HL-60 (cell line): Measurements from ENCODE around the gene KLK11.

ENCODE experiments used
- DNase-seq, 2 experiments: peaks; one replicate each; pipeline ENCODE4 v3.0.0-alpha.2; 2010 to 2020; ENCODE audit warnings: low read depth in 1 of 2, low spot score in 1 of 2
- H3K27ac ChIP-seq: fragments of 250-450 bp; sonication (Bioruptor Pico); replicated peaks from 2 replicates; pipeline ENCODE4 v1.5.1; 2020; ENCODE audit warnings: mild to moderate bottlenecking, moderate library complexity
- H3K27me3 ChIP-seq: fragments of 250-450 bp; sonication (Bioruptor Pico); 2 replicates; pipeline ENCODE4 v1.5.1; 2021; ENCODE audit warnings: mild to moderate bottlenecking, moderate library complexity; ENCODE audit not compliant: insufficient read depth, poor library complexity, severe bottlenecking
- H3K4me3 ChIP-seq: replicated peaks from 2 replicates; pipeline ENCODE4 v1.5.1; 2011; ENCODE audit warnings: mild to moderate bottlenecking, control low read depth, low read length; ENCODE audit not compliant: insufficient read depth
- CTCF ChIP-seq: IDR thresholded peaks from one replicate; pipeline ENCODE4 v1.5.1; 2011; ENCODE audit warnings: low read length, control low read depth, inconsistent platforms; ENCODE audit not compliant: insufficient read depth
- GABPA ChIP-seq: IDR thresholded peaks from 2 replicates; pipeline ENCODE4 v1.6.1; 2012; ENCODE audit warnings: low read depth
- POLR2AphosphoS5 ChIP-seq: IDR thresholded peaks from 2 replicates; pipeline ENCODE4 v1.6.1; 2012; ENCODE audit warnings: low read depth
- REST ChIP-seq: IDR thresholded peaks from 2 replicates; pipeline ENCODE4 v1.6.1; 2012; ENCODE audit warnings: low read depth; ENCODE audit not compliant: insufficient replicate concordance
- SPI1 ChIP-seq: IDR thresholded peaks from 2 replicates; pipeline ENCODE4 v1.6.1; 2012; ENCODE audit warnings: low read depth, mild to moderate bottlenecking, borderline replicate concordance

KLK11 gene

DNA sequence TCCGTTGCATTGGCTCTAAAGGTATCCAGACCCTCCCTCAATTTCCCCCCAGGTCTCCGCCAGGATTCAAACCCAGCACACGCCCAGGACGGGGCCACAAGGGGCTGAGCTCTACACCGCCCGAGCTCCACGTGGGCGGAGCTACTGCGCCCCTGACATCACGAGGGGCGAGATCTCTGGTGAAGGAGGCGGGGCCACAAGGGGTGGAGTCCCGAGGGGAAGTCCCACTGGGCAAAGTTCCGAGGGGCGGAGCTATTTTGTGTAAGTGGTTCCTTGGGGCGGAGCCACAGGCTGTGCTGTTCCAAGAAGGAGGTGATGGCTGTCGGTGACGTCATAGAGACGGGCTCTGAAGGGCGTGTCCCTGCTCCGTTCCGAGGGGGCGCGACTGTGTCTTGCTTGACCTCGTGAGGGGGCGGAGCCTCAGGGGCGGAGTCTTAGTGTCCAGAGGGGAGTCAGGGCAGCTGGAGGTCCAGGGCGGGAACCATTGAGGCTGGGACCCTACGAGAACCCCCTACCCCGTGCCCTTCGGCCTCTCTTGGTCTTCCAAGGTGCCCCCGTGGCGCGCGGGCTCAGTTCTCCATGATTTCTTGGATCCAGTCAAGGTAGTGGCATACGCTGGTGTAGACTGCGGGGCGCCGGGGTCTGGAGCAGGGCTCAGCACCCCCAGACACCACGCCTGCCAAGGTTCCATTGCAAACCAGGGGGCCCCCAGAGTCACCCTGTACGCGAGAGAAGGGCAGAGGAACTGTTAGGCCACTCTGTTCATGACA, 23.7 kb downstream of the KLK11 start:
- TF ChIP-seq CTCF (no peak), GABPA (no peak), REST (no peak), POLR2AphosphoS5 (no peak), SPI1 (no peak)
- Histone ChIP-seq H3K27ac (no peak overlapping the region), H3K4me3 (no peak overlapping the region), H3K27me3 (peaks cover 5% of the 10 kb centered on the region)
- no peak for DNase-seq

DNA sequence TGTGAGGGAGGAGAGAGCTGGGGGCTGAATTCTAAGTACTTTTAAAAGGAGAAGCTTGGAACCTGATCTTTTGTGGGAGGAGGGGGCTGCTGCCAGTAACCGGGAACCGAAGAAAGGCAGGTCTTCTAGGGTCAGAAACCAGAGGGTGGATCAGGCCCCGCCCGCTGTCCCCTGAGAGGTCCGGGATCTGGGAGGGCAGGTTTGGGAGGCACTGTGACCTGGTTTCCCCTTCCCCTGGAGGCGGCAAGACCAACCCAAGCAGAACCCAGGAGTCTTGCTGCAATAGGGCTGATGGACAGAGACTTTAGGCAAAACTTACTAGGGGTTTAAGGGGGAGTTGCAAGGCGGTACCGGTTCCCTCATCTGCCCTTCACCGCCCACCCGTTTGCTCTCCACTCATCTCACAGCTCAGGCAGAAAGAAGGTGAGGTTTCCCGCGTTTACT, 24.3 kb downstream of the KLK11 start:
- H3K27ac ChIP-seq: no peak overlapping the region
- no peak overlapping the region for H3K4me3 ChIP-seq
- no peak for TF ChIP-seq SPI1
- no peak for TF ChIP-seq GABPA
- no peak for TF ChIP-seq REST
- no peak for TF ChIP-seq POLR2AphosphoS5
- no peak for TF ChIP-seq CTCF
- DNase-seq: no peak
- H3K27me3 ChIP-seq: peaks cover 5% of the 10 kb centered on the region

- Histone ChIP-seq H3K27me3 (peaks cover 5% of the 10 kb centered on the region), H3K27ac (no peak within 1 kb of the TSS), H3K4me3 (no peak within 1 kb of the TSS)
- DNase-seq: no peak
- TF ChIP-seq GABPA (no peak), CTCF (no peak), POLR2AphosphoS5 (no peak), SPI1 (no peak), REST (no peak)
These were observed 24.9 kb downstream of the KLK11 start, which contains the start of gene KLK8 for GRCh38 chr19:51001515-51001914. Gene KLK8, minus strand, starts transcription at chr19:51001604. Its CDS starts 437 bp downstream, at chr19:51001167.
